Activated CD8-positive, alpha-beta memory T cell treated with anti-CD3 and anti-CD28 coated beads for 36 hours (primary cell): Measurements from ENCODE around the gene MAP3K20. TPM values are rescaled to one million over a fixed set of nuclear protein-coding genes. Genes with fewer than 3 reads are reported as not detected.
"Not testable (repeated sequence)": the region's sequence is repeated elsewhere in the genome, so short reads cannot be mapped to it uniquely, and the experiment has no call there.

Experiments used
- CTCF ChIA-PET: fragments of 350-600 bp; sonication (Branson Sonifier 250); formaldehyde crosslinking; loops from one replicate; lab custom pipeline; 2021; ENCODE audit warnings: antibody characterized with exemption; lab: Charles Lee
- POLR2A ChIA-PET: fragments of 350-600 bp; sonication (Branson Sonifier 250); formaldehyde crosslinking; loops from one replicate; lab custom pipeline; 2021; ENCODE audit warnings: antibody characterized with exemption; lab: Charles Lee
- total RNA-seq, 2 experiments: library from RNA; stranded (reverse); gene quantifications; one replicate each; pipeline ENCODE4 v1.2.3, GENCODE V29; 2021

The MAP3K20 gene
- total RNA-seq, 2 experiments from 2014 or later, result 10.5 to 11.3 TPM

DNA sequence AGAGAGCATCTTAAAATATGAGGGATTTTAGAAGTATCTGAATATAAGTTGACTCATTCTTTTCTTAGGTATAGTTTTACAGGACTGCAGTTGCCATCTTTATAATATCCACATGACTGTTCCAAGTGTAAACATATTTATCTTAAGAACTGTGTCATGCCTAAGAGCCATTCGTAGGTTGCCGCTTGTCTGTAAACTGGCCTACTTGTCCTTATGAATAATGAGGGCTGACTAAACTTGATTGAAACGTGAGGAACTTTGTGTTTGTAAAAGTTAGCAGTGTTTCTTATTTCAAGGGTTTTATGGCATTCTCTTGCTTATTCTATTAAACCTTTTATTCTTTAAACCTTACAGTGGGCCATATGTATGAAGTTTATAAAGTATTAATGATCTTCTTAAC is 99.6 kb downstream of the MAP3K20 start:
- ChIA-PET CTCF (no interaction called here), POLR2A (no interaction called here)

DNA sequence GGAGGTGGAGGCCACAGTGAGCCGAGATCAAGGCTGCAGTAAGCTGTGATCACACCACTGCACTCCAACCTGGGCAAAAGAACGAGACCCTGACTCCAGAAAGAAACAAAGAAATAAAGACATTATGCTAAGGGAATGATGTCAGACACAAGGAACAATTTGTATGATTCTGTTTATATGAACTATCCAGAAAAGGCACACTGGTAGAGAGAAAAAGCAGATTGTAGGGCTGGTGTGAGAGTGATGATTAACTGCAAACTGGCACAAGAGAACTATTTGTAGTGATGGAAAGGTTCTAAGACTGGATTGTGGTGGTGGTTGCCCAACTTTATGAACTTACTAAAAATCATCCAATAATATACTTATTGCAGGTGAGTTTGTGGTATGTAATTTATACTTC is 106.3 kb downstream of the MAP3K20 start:
- CTCF ChIA-PET, result no interaction called here
- POLR2A ChIA-PET, result no interaction called here

DNA sequence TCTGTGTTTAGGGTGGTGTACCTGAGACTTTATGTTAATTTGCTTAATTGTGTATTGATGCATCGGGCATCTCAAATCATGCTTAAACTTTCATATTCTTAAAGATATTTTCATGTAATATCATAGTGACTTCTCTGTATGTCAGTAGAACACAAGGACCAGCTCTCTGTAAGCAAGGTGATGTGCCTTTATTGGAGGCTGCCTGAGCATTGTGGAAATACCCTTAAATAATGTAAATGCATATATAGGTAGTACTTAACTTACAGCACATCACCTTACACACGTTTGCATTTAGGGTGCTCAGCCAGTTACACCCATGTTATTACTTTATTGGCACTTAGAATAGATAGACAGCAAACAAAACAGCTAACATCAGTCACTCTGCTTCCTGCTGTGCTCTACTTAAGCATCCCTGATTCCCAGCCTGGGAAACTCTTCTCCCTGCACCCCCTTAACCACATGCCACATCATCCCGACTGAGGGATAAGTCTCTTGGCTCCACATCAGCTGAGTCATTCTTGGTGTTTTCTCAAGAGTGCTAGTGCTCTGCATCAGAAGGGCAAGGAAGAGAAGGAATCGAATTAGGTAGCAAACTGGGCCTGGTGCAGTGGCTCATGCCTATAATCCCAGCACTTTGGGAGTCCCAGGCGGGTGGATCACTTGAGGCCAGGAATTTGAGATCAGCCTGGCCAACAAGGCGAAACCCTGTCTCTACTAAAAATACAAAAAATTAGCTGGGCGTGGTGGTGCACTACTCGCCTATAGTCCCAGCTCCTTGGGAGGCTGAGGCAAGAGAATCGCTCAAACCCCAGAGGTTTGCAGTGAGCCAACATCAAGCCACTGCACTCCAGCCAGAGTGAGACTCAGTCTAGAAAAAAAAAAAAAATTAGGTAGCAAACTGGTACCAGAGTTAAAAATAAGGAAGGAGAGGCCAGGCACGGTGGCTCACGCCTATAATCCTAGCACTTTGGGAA is 108.7 kb downstream of the MAP3K20 start:
- ChIA-PET CTCF (no interaction called here), POLR2A (interaction anchor here (0.7 kb wide), 1 partner anchor 29 kb away, joined by 3 read pairs; no protein-coding TSS in a partner anchor)

DNA sequence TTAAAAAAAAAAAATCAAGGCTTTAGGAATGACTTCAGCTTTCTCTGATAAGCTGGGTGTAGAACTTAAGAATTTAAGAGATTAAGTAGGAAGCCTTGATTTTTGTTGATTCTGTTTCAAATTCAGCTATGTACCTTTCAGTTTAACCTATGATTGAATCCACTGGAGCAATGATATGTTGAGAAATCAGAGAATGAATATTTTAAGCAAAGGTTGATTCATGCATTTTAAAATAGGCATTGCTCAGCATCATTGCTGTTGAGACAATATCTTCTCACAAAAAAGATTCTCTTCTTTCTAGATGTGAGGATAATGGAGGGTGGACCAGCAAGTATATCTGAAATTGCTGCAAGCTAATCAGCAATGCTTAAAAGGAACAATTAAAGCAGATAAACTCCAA is 109.8 kb downstream of the MAP3K20 start:
- POLR2A ChIA-PET, result no interaction called here
- CTCF ChIA-PET, result no interaction called here

DNA sequence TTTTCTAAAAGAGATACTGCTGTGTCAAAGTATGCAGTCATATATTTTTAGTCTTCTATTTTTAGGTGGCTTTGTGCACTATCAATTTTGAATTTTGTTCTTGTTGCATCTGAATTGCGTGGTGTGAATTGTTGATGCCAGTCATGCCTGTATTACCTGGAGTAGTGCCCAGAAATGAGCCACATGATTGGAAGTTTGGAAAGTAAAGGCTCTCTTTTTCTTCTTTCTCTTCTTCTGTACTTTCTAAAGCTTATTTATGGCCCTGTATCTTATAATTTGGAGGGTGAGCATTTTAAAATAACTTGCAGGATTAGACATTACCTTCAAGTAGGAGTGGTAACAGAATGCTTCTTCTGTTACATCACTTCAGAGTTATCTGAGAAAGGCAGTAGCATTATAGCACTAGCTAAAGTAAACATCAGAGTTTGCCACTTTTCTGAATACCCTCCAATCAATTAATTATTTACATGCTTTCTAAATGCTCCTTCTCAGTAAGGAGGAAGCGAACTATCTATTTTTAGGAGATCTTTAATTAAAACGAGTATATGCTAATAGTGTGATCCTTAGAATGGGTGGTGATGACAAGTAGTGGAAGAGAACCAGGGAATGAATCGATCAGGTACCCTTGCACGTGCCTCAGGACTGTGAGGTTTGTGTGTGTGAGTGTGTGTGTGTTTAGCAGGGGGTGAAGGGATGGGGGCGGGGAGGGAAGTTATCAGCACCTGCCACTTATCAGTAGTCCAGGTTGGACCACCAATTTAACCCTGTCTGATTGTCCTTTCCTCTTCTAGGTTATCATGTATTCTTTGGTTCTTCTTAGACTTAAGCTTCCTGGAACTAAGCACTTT is 112.5 kb downstream of the MAP3K20 start:
- CTCF ChIA-PET, result interaction anchor here (1.1 kb wide), 1 partner anchor 23 kb away, joined by 3 read pairs; no protein-coding TSS in a partner anchor

DNA sequence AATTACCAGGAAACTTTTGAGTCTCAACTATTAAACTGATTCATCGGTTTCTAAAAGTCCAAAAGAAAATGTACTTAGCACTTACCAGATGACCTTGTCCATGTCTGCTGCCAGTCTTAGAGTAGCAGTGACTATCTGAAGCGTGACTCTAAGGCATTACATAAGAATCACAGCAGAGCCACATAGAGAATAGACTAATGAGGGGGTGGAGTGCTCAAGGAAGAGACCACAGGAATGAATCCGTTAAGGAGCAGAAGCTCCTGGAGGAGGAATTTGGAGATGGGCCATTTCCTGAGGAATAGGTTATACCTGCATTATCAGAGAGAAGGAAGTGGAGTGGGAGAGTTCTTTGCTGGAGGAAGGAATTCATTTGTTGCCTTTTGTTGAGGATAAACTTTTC is 116.0 kb downstream of the MAP3K20 start:
- POLR2A ChIA-PET, result no interaction called here
- CTCF ChIA-PET, result no interaction called here

More for the DNA sequence above, 112.5 kb downstream of the MAP3K20 start:
- POLR2A ChIA-PET, result no interaction called here

DNA sequence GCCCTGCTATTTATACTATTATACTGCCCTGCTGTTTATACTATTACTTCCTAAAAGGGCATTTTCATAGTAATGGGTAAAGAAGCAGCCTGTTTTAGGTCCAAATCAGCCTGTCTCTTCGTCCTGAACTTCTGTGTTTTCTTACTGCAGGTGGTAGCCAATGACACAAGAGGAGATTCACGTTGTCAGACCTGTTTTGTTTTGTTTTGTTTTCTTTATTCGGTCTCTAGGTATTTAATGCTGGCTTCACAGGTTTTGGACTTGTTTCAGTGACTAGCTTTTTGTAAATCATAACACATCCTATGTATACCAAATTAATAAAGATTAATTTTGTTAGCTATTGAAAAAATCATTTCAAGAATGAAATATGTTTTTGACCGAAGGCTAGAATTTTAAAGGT is 116.4 kb downstream of the MAP3K20 start:
- POLR2A ChIA-PET, result no interaction called here
- CTCF ChIA-PET, result no interaction called here

DNA sequence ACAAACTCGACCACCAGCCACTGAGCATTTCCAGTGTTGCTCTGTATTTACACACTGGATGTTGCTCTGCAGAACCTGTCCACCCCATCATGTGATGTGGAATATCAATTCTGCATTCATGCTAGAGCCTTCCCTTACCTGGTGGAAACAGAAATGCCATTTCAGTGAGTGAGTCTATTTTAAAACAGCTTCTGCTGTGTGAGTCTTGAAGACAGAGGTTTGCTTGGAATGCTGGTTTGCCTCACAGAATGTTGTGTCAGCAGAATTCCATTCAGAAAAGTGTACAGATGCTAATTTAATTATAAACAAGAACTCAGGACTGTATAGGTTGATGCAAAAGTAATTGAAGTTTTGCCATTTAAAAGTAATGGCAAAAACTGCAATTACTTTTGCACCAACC is 118.3 kb downstream of the MAP3K20 start:
- POLR2A ChIA-PET, result no interaction called here
- CTCF ChIA-PET, result interaction anchor here (1.0 kb wide), 1 partner anchor 16 kb away, joined by 3 read pairs; no protein-coding TSS in a partner anchor

DNA sequence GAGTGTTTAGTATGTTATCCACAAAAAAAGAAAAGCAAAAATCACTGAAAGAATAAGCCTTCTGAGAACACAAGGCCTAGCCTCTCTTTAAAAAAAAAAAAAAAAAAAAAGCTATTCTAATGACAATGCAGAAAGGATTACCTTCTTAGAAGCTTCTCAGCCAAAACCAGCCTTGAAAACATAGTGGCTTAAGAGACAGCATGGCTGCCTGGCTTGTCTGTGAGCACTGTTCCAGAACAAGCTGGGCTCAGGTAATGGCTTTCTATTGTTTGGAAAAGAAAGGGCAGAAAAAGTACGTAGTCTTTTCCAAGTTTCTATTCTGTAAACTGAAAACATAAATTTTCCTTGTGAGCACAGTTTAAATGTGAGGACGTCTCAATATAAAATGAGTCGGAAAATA is 119.5 kb downstream of the MAP3K20 start:
- ChIA-PET POLR2A (no interaction called here), CTCF (no interaction called here)

DNA sequence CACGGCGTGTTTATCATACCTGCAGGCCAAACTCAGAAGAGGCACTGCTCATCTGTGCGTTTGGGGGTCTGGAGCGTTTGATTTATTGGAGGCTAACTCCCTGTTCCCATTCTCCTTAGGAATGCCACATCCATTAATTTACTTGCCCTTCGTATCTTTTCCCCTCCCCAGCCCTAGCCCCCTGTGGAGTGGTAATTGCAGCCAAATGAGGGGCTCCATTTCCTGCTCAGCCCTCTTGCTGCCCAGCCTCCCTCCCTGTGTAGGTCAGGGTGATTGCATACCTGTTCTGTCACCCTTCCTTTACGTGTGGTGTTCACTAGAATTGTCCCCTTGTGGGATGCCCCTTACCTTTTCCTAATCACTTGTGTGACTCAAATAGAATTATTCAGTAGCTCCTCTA is 120.4 kb downstream of the MAP3K20 start:
- CTCF ChIA-PET, result no interaction called here
- POLR2A ChIA-PET, result no interaction called here

DNA sequence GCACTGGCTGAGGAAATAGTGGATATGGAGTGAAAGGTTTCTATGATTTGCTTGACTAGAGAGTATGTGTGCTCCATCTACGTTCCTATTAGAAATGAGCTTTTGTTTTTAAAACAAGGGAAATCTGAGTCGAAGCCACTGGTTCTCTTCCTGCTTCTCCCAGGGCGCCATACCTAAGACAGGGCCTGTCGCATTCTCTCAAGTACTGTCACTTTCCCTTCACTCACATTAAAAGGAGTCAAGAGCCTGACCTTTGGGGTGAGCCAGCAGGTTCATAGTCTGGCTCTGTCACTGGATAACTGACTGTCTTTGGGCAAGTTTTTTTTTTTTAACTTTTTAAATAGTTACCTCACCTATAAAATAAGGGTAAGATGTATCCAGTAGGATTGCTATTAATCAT is 121.0 kb downstream of the MAP3K20 start:
- POLR2A ChIA-PET, result no interaction called here
- CTCF ChIA-PET, result no interaction called here

DNA sequence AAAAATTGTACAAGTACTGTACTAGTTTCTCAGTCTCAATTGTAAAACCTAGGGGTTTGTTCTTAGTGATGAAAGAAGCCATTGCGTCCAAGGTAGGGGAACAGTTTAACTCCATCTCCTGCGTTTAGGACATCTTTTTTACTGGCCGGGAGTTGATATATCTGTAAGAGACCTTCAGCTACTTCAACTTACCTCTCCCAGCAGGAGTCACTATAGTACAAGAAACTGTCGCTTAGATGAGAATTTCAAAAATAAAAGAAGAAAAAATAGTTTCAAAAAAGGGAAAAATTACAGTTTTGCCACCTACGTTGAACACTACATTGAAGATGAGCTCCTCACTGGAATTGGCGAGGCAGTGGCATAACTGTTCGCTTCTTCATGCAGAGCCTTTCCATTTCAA is 122.7 kb downstream of the MAP3K20 start:
- CTCF ChIA-PET, result no interaction called here
- POLR2A ChIA-PET, result no interaction called here

DNA sequence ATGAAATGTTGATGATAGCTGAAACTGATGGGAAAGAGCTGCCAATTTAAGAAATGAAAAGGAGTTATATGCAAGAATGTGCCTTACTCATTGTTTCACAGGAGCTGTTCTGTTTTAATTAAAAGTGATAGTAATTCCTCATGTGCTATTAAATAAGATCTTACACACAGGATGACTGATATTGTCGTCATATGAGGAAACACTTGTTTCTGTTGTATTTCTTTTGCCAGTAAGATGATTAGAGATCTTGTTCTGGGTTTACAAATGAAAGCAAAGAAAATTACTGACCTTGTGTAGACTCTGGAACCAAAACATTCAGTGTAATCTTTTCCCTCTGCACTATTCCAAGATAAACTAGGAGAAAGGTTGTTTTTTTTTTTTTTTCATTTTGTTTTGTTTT is 123.6 kb downstream of the MAP3K20 start:
- ChIA-PET POLR2A (no interaction called here), CTCF (interaction anchor here (0.9 kb wide), 1 partner anchor 123 kb away, joined by 3 read pairs; the partner anchor contains the start of gene MAP3K20)

DNA sequence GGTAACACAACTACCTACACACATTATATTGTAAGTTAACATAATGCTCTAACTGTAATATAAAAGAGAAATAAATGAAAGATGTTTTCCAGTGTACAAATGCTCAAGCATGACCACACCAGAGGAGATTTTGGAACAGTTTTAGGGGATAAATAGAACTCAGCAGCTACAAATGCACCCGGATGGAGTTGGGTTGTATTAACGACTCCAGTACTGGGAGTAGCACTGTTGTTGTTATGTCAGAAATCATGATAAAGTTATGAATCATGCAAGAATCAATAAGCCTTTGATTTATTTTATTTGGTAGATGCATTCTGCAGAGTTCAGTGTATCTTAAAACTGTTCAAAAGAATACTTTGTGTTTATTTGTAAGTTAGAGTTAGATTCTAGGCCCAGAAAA is 126.9 kb downstream of the MAP3K20 start:
- CTCF ChIA-PET, result no interaction called here

DNA sequence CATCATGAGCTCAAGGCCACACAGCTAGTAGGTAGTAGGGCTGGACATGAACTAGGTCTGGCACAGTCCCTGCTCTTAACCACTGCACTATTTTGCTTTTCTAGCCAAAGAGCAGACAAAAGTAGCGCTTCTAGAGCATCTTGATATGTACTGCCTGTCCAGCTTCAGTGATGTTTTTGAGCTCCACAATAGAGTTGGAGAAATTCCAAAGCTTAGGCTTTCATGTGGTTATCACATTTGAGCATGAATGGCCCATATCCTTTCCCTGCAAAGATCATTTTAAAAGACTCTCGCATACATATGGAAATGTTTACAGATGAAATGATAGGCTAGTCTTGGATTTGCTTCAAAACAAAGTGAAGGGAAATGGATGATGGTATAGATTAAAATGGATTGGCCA is 128.7 kb downstream of the MAP3K20 start:
- ChIA-PET POLR2A (no interaction called here), CTCF (no interaction called here)

More for the DNA sequence above, 126.9 kb downstream of the MAP3K20 start:
- POLR2A ChIA-PET, result no interaction called here

DNA sequence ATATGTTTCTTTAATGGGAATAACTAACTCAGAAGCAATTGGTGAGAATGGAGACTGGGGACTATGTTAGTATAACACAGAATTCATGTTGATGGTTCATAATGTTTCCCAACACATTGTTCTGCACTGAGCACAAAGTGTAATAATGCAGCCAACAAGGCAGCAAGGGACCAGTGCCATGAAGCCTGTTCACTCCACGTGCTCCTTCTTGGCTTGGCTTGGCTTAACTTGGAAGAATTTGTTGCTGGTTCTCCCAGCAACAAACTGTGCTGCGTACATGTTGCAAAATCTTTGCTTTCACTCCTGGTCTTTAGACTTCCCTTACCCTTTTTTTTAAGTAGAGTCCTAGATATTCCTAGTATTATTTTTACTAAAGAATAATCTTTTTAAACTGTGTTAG is 129.7 kb downstream of the MAP3K20 start:
- ChIA-PET CTCF (no interaction called here), POLR2A (no interaction called here)

DNA sequence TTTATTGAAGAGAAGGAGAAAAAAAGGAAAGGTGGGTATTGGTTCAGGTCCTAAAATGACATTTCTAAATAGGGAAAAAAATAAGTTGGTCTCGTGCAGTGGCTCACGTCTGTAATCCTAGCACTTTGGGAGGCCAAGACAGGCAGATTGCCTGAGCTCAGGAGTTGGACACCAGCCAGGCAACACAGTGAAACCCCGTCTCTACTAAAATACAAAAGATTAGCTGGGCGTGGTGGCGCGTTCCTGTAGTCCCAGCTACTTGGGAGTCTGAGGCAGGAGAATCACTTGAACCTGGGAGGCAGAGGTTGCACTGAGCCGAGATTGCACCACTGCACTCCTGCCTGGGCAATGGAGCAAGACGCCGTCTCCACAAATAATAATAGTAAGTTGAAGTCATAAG is 131.5 kb downstream of the MAP3K20 start:
- POLR2A ChIA-PET, CTCF ChIA-PET: not testable (repeated sequence)

DNA sequence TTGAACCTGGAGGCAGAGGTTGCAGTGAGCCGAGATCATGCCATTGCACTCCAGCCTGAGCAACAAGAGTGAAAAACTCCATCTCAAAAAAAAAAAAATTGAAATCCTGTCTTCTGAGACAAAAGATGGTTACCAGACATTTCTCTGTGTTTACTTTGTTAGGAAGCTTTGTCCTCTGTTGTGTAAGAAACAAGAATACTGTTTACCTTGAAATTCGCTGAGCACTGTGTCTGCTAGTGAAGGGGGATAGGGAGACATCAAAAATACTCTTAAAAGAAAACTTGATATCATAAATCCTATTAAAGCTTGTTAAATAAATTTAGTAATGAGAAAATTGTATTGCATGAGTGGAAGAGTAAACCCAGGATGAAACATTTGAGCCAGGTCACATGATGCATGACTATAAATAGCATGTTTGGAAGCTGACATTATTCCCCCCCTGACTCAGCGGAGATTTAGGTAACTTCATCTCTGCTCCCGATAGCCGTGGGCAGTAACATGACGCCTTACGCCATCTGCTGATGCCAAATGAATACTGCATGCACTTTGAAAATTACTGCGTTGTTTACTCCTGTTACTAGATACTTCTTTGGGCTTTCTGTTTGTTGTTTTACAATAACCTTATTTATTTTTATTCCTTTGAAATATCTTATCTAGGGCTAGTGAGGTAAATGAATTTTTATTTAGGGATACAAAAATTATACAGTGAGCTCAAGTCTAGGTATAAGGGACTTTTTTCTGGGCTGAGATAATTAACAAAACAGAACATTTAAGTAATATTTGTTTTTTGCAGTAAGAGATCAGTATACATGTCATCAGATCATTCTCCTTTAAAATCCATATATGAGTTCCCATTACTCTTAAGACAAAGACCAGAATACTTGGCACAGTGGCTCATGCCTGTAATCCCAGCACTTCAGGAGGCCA is 134.9 kb downstream of the MAP3K20 start:
- CTCF ChIA-PET, result interaction anchor here (0.7 to 3.5 kb wide), 11 partner anchors 17 to 184 kb away, joined by 3 to 31 read pairs (median 4); no protein-coding TSS in a partner anchor
- POLR2A ChIA-PET, result no interaction called here

DNA sequence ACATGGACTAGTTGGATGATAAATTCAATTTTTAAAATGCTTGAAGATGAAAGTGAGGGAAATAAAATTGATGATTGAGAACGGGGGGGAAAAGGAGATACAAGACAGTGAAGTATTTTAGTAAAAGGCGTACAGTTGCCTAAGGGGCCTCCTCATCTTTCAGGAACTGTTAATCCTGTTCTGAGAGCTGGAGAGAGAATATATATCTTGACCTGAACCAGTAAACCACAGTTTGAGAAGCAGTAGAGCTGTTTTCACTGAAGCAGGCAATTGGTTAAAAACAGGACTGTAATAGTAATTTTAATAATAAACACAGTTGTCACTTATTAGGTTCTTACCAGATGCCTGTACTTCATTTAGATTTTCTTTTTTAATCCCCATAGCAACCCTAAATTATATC is 137.5 kb downstream of the MAP3K20 start:
- ChIA-PET POLR2A (no interaction called here), CTCF (no interaction called here)
